A549 (cell line): Measurements from ENCODE around the gene NME7. TPM values are rescaled to one million over a fixed set of nuclear protein-coding genes. Genes with fewer than 3 reads are reported as not detected.

Source experiments
- ATAC-seq, 2 experiments: fragments of 200-7000 bp in 1 of 2; fragments of >200 bp in 1 of 2; cut with Nextera tagmentation in 1 of 2; cut with Tn5 transposase in 1 of 2; 3 replicates each; pipeline versions ENCODE4 v1.8.0 to v1.9.1; 2018 to 2020; ENCODE audit warnings: mild to moderate bottlenecking in 1 of 2, moderate library complexity in 1 of 2
- CTCF ChIA-PET: fragments of 300-600 bp; sonication (Branson Sonifier 250); formaldehyde crosslinking; extraction: SDS; loops from one replicate; lab custom pipeline; 2021; ENCODE audit warnings: antibody characterized with exemption, inconsistent platforms; lab: Yijun Ruan, JAX
- POLR2A ChIA-PET: fragments of 350-600 bp; formaldehyde crosslinking; extraction: SDS; loops from one replicate; lab custom pipeline; 2021; ENCODE audit warnings: antibody characterized with exemption, inconsistent platforms; lab: Yijun Ruan, JAX
- DNase-seq, 2 experiments: peaks; one replicate each; pipeline versions ENCODE4 v3.0.0 to v3.0.0-alpha.2; 2011 to 2016; ENCODE audit warnings: low read depth in 1 of 2, low spot score in 1 of 2
- FAIRE-seq: peaks from 2 replicates; lab custom pipeline; 2011; peaks lifted over from hg19 to GRCh38; lab: Jason Lieb, UNC
- H3K27ac ChIP-seq, 2 experiments: fragments of >200 bp; sonication (Bioruptor Twin); formaldehyde crosslinking; 3 replicates each; pipeline ENCODE4 v1.5.1; 2016 to 2017
- H3K4me1 ChIP-seq: fragments of >200 bp; sonication (Bioruptor Twin); formaldehyde crosslinking; 3 replicates; pipeline ENCODE4 v1.6.1; 2016
- H3K4me2 ChIP-seq: fragments of >200 bp; sonication (Bioruptor Twin); formaldehyde crosslinking; 3 replicates; pipeline ENCODE4 v1.6.1; 2016
- H3K4me3 ChIP-seq: fragments of >200 bp; sonication (Bioruptor Twin); formaldehyde crosslinking; 3 replicates; pipeline ENCODE4 v1.5.1; 2016
- H3K9me3 ChIP-seq: fragments of >200 bp; sonication (Bioruptor Twin); formaldehyde crosslinking; 3 replicates; pipeline ENCODE4 v1.6.1; 2016
- BHLHE40 ChIP-seq: IDR thresholded peaks from 2 replicates; pipeline ENCODE4 v1.6.1; 2012; ENCODE audit warnings: low read depth, low read length, inconsistent platforms
- CBX8 ChIP-seq: fragments of 200-600 bp; sonication (generic); IDR thresholded peaks from 2 replicates; pipeline ENCODE4 v1.6.1; 2016
- CEBPB ChIP-seq, 2 experiments: fragments of >200 bp in 1 of 2; sonication (Bioruptor Twin) in 1 of 2; formaldehyde crosslinking in 1 of 2; IDR thresholded peaks; 2 replicates each; pipeline ENCODE4 v1.6.1; 2012 to 2016
- CHD2 ChIP-seq: fragments of 150-350 bp; IDR thresholded peaks from 2 replicates; pipeline ENCODE4 v1.6.1; 2014; ENCODE audit warnings: low read length; ENCODE audit not compliant: partially characterized antibody
- CHD4 ChIP-seq: fragments of 200-600 bp; sonication (generic); IDR thresholded peaks from 2 replicates; pipeline ENCODE4 v1.6.1; 2016; ENCODE audit warnings: antibody characterized with exemption, mild to moderate bottlenecking, borderline replicate concordance
- EP300 ChIP-seq, 2 experiments: fragments of >200 bp; sonication (Bioruptor Twin); formaldehyde crosslinking; IDR thresholded peaks; 2 replicates in 1 of 2; 3 replicates in 1 of 2; pipeline ENCODE4 v1.6.1; 2016 to 2017
- FOSB ChIP-seq: fragments of 250-450 bp; sonication (Bioruptor Pico); IDR thresholded peaks from 2 replicates; pipeline ENCODE4 v1.5.0; 2020; ENCODE audit warnings: mild to moderate bottlenecking, moderate library complexity
- FOSL2 ChIP-seq, 2 experiments: fragments of 450-650 bp in 1 of 2; fragments of >200 bp in 1 of 2; sonication (Bioruptor Twin) in 1 of 2; formaldehyde crosslinking; IDR thresholded peaks; 2 replicates each; pipeline versions ENCODE4 v1.5.0 to v1.6.1; 2016 to 2020; ENCODE audit warnings: mild to moderate bottlenecking in 1 of 2, moderate library complexity in 1 of 2
- FOXS1 ChIP-seq: fragments of 250-450 bp; sonication (Bioruptor Pico); IDR thresholded peaks from 2 replicates; pipeline ENCODE4 v1.5.0; 2020; ENCODE audit warnings: mild to moderate bottlenecking, moderate library complexity
- GATA3 ChIP-seq: IDR thresholded peaks from 2 replicates; pipeline ENCODE4 v1.6.1; 2012; ENCODE audit warnings: borderline replicate concordance
- HDAC2 ChIP-seq: fragments of 200-600 bp; sonication (generic); IDR thresholded peaks from 2 replicates; pipeline ENCODE4 v1.6.1; 2016
- HEYL ChIP-seq: fragments of 250-450 bp; sonication (Bioruptor Pico); IDR thresholded peaks from 2 replicates; pipeline ENCODE4 v1.8.0; 2021; ENCODE audit warnings: mild to moderate bottlenecking, moderate library complexity
- HOXA7 ChIP-seq: fragments of 250-450 bp; sonication (Bioruptor Pico); IDR thresholded peaks from 2 replicates; pipeline ENCODE4 v1.5.0; 2020; ENCODE audit warnings: mild to moderate bottlenecking, moderate library complexity
- HOXB13 ChIP-seq: fragments of 250-450 bp; sonication (Bioruptor Pico); IDR thresholded peaks from 2 replicates; pipeline ENCODE4 v1.5.0; 2020; ENCODE audit warnings: low read depth, mild to moderate bottlenecking, moderate library complexity
- HOXB5 ChIP-seq: fragments of 250-450 bp; sonication (Bioruptor Pico); IDR thresholded peaks from 2 replicates; pipeline ENCODE4 v1.5.0; 2020; ENCODE audit warnings: mild to moderate bottlenecking, moderate library complexity
- JUN ChIP-seq, 2 experiments: fragments of >200 bp; sonication (Bioruptor Twin); formaldehyde crosslinking; IDR thresholded peaks; 2 replicates in 1 of 2; 3 replicates in 1 of 2; pipeline ENCODE4 v1.6.1; 2016 to 2017
- JUNB ChIP-seq: fragments of >200 bp; sonication (Bioruptor Twin); formaldehyde crosslinking; IDR thresholded peaks from 2 replicates; pipeline ENCODE4 v1.6.1; 2016
- KDM1A ChIP-seq: fragments of 200-600 bp; sonication (generic); IDR thresholded peaks from 2 replicates; pipeline ENCODE4 v1.6.1; 2016; ENCODE audit warnings: low read depth, mild to moderate bottlenecking
- KDM5A ChIP-seq: fragments of 200-600 bp; sonication (generic); IDR thresholded peaks from 2 replicates; pipeline ENCODE4 v1.6.1; 2016; ENCODE audit warnings: antibody characterized with exemption, mild to moderate bottlenecking
- MAFK ChIP-seq: fragments of 450-650 bp; IDR thresholded peaks from 2 replicates; pipeline ENCODE4 v1.6.1; 2014; ENCODE audit not compliant: partially characterized antibody
- MYC ChIP-seq: IDR thresholded peaks from 2 replicates; pipeline ENCODE4 v1.6.1; 2012; ENCODE audit warnings: mild to moderate bottlenecking, inconsistent platforms, low read length, improper control_type of control experiment, borderline replicate concordance
- NFE2L2 ChIP-seq: fragments of 150-350 bp; conservative IDR thresholded peaks from 2 replicates; pipeline ENCODE4 v1.6.1; 2014; ENCODE audit warnings: low read length
- NPAS2 ChIP-seq: fragments of 250-450 bp; sonication (Bioruptor Pico); IDR thresholded peaks from 2 replicates; pipeline ENCODE4 v1.8.0; 2022; ENCODE audit warnings: mild to moderate bottlenecking, moderate library complexity, borderline replicate concordance
- PHF8 ChIP-seq: fragments of 200-600 bp; sonication (generic); IDR thresholded peaks from 2 replicates; pipeline ENCODE4 v1.6.1; 2016; ENCODE audit warnings: low read depth, mild to moderate bottlenecking, antibody characterized with exemption, moderate library complexity, borderline replicate concordance
- POLR2A ChIP-seq: IDR thresholded peaks from 2 replicates; pipeline ENCODE4 v1.6.1; 2012; ENCODE audit warnings: mild to moderate bottlenecking, low read length
- POLR2AphosphoS2 ChIP-seq: conservative IDR thresholded peaks from 2 replicates; pipeline ENCODE4 v1.6.1; 2012; ENCODE audit warnings: low read length, improper control_type of control experiment, inconsistent platforms
- RAD21 ChIP-seq, 2 experiments: fragments of >200 bp in 1 of 2; sonication (Bioruptor Twin) in 1 of 2; formaldehyde crosslinking in 1 of 2; IDR thresholded peaks in 1 of 2; conservative IDR thresholded peaks in 1 of 2; 2 replicates in 1 of 2; 3 replicates in 1 of 2; pipeline ENCODE4 v1.6.1; 2012 to 2018; ENCODE audit warnings: inconsistent platforms in 1 of 2
- RARB ChIP-seq: fragments of 250-450 bp; sonication (Bioruptor Pico); IDR thresholded peaks from 2 replicates; pipeline ENCODE4 v1.8.0; 2021; ENCODE audit warnings: mild to moderate bottlenecking, moderate library complexity
- RCOR1 ChIP-seq: fragments of 150-350 bp; IDR thresholded peaks from 2 replicates; pipeline ENCODE4 v1.6.1; 2014; ENCODE audit warnings: antibody characterized with exemption, low read length, low read depth
- RFX5 ChIP-seq: fragments of 450-650 bp; IDR thresholded peaks from 2 replicates; pipeline ENCODE4 v1.7.1; 2014; ENCODE audit warnings: antibody characterized with exemption, mild to moderate bottlenecking, moderate library complexity
- TP53 ChIP-seq: fragments of 250-450 bp; sonication (Bioruptor Pico); IDR thresholded peaks from 2 replicates; pipeline ENCODE4 v1.5.0; 2021; ENCODE audit warnings: mild to moderate bottlenecking, moderate library complexity
- ZFP36 ChIP-seq: fragments of 450-650 bp; IDR thresholded peaks from 2 replicates; pipeline ENCODE4 v1.6.1; 2014; ENCODE audit warnings: borderline replicate concordance; ENCODE audit not compliant: partially characterized antibody
- ZNF302 ChIP-seq: fragments of 250-450 bp; sonication (Bioruptor Pico); IDR thresholded peaks from 2 replicates; pipeline ENCODE4 v1.9.0; 2021; ENCODE audit warnings: inconsistent platforms, mild to moderate bottlenecking, moderate library complexity
- ZSCAN20 ChIP-seq: fragments of 250-450 bp; sonication (Bioruptor Pico); IDR thresholded peaks from 2 replicates; pipeline ENCODE4 v1.8.0; 2022; ENCODE audit warnings: mild to moderate bottlenecking, moderate library complexity
- WGBS: methylation state at CpG from one replicate; pipeline ENCODE4 v1.1.6; 2017; ENCODE audit errors: missing lambda C conversion rate; 5-methylcytosine and 5-hydroxymethylcytosine counted together
- polyA plus RNA-seq, 4 experiments: library from polyadenylated mRNA; depleted of rRNA in 3 of 4; stranded (reverse); fragments of >200 nt; fragmentation: RNase III in 1 of 4; extraction: RNeasy Plus Mini Kit Qiagen cat#74134 plus additional on column Dnase treatment in 1 of 4; gene quantifications; 2 replicates in 3 of 4; 3 replicates in 1 of 4; pipeline ENCODE4 v1.2.3, GENCODE V29; 2011 to 2017
- TF ChIP-seq, protein P1 (sequence below): fragments of >200 bp; sonication (Bioruptor Twin); formaldehyde crosslinking; IDR thresholded peaks from 3 replicates; pipeline ENCODE4 v1.6.1; 2016
- TF ChIP-seq, protein P2 (sequence below): fragments of >200 bp; sonication (Bioruptor Twin); formaldehyde crosslinking; IDR thresholded peaks from 2 replicates; pipeline ENCODE4 v1.6.1; 2016
- TF ChIP-seq, protein P3 (sequence below): fragments of 150-350 bp; IDR thresholded peaks from 2 replicates; pipeline ENCODE4 v1.6.1; 2014; ENCODE audit warnings: low read depth, mild to moderate bottlenecking, low read length
- TF ChIP-seq, protein P4 (sequence below): fragments of 450-650 bp; IDR thresholded peaks from 2 replicates; pipeline ENCODE4 v1.6.1; 2014; ENCODE audit warnings: antibody characterized with exemption

Gene NME7
- polyA plus RNA-seq, 2 of the 4 experiments (the other 2 are of a cell fraction), result 39.5 to 62.3 TPM

DNA sequence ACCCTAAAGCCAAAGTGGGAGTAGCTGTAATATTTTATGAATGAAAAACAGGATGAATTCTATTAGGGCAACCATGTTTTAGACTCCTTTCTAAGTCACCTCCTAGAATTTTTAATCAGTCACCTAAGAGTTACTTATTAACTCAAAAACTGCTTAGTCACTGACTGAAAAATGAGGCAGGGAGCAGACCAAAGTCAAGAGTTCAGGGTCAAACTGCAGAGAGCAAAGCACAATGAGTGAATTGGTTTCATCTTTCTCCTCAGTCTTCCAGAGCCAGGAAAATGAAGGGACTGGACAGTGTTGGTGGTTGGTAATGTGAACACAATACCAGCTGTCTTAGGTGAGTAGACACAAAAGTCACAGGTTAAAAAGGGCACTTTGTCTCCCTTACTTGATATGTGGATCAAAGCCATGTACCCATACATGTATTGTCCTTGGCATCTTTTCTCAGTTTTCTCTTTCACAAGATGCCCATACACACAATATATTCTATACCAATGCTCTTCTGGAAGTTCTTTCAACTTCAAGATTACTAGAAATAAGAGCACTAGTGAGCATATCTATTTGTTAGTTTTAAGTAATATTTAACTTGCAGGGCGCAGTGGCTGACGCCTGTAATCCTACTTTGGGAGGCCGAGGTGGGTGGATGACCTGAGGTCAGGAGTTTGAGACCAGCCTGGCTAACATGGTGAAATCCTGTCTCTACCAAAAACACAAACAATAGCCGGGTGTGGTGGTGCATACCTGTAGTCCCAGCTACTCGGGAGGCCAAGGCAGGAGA lies 218.9 kb downstream of the NME7 start:
- Histone ChIP-seq H3K9me3 (0 out of 3 replicates have a peak, but pooled peaks cover 2% of the 10 kb centered on the region), H3K4me1 (peaks cover 62% of the 10 kb centered on the region), H3K4me3 (no peak overlapping the region), H3K27ac (peak overlapping the region; percentile 89 to 95), H3K4me2 (peak overlapping the region; percentile 65)
- ATAC-seq, result peak; percentile 59 to 61; a peak in 5 of 6 replicates
- CTCF ChIA-PET, result no interaction called here
- FAIRE-seq, result peak; percentile 85
- DNase-seq, result peak; percentile 58 to 84
- WGBS, result 16% methylated on average over 5 of the region's 5 CpGs
- POLR2A ChIA-PET, result no interaction called here
- TF ChIP-seq CHD4 (no peak), PHF8 (no peak), KDM1A (no peak), KDM5A (no peak), HOXB13 (CRISPR knock-in tag) (no peak), CHD2 (no peak), HOXA7 (CRISPR knock-in tag) (no peak), JUN (IDR thresholded peaks at IDR 0.05) (peak in 1 of 2 experiments; percentile 35; a peak in 1 of 5 replicates), MAFK (peak; percentile 98), FOXS1 (CRISPR knock-in tag) (no peak), POLR2A (no peak), CEBPB (IDR thresholded peaks at IDR 0.05) (no peak; a peak in 1 of 4 replicates), JUNB (peak; percentile 26; the same call in 1 of the 2 replicates), NFE2L2 (peak; percentile 92), BHLHE40 (no peak), EP300 (IDR thresholded peaks at IDR 0.05) (no peak), RARB (CRISPR knock-in tag) (0 out of 2 replicates have a peak, but pooled peaks have one; percentile 60), FOSL2 (IDR thresholded peaks at IDR 0.05) (0 out of 2 replicates have a peak, but pooled peaks have one; percentile 24), FOSL2 (CRISPR knock-in tag; IDR thresholded peaks at IDR 0.05) (peak; percentile 76), FOSB (no peak), ZNF302 (CRISPR knock-in tag) (no peak), MYC (no peak), CBX8 (no peak), NPAS2 (CRISPR knock-in tag) (no peak), RCOR1 (no peak), HDAC2 (no peak), HEYL (CRISPR knock-in tag) (no peak), RAD21 (conservative IDR thresholded peaks at IDR 0.05 in 1 of 2, IDR thresholded peaks at IDR 0.05 in 1 of 2) (peak; percentile 15 to 33; a peak in 2 of 5 replicates), HOXB5 (CRISPR knock-in tag) (no peak), GATA3 (peak; percentile 41; the same call in 1 of the 2 replicates), POLR2AphosphoS2 (no peak), RFX5 (no peak), ZSCAN20 (CRISPR knock-in tag) (no peak), ZFP36 (no peak), TP53 (CRISPR knock-in tag) (no peak)
- TF ChIP-seq, protein P1, sequence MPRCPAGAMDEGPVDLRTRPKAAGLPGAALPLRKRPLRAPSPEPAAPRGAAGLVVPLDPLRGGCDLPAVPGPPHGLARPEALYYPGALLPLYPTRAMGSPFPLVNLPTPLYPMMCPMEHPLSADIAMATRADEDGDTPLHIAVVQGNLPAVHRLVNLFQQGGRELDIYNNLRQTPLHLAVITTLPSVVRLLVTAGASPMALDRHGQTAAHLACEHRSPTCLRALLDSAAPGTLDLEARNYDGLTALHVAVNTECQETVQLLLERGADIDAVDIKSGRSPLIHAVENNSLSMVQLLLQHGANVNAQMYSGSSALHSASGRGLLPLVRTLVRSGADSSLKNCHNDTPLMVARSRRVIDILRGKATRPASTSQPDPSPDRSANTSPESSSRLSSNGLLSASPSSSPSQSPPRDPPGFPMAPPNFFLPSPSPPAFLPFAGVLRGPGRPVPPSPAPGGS, result no peak
- TF ChIP-seq, protein P2, sequence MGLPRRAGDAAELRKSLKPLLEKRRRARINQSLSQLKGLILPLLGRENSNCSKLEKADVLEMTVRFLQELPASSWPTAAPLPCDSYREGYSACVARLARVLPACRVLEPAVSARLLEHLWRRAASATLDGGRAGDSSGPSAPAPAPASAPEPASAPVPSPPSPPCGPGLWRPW, result no peak
- TF ChIP-seq, protein P3, sequence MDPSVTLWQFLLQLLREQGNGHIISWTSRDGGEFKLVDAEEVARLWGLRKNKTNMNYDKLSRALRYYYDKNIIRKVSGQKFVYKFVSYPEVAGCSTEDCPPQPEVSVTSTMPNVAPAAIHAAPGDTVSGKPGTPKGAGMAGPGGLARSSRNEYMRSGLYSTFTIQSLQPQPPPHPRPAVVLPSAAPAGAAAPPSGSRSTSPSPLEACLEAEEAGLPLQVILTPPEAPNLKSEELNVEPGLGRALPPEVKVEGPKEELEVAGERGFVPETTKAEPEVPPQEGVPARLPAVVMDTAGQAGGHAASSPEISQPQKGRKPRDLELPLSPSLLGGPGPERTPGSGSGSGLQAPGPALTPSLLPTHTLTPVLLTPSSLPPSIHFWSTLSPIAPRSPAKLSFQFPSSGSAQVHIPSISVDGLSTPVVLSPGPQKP, result no peak
- TF ChIP-seq, protein P4, sequence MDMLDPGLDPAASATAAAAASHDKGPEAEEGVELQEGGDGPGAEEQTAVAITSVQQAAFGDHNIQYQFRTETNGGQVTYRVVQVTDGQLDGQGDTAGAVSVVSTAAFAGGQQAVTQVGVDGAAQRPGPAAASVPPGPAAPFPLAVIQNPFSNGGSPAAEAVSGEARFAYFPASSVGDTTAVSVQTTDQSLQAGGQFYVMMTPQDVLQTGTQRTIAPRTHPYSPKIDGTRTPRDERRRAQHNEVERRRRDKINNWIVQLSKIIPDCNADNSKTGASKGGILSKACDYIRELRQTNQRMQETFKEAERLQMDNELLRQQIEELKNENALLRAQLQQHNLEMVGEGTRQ, result no peak
